ENCODE data around the gene NOS3. TPM values are rescaled to one million over a fixed set of nuclear protein-coding genes. Genes with fewer than 3 reads are reported as not detected.
A peak's percentile ranks its signal among the peaks of the same experiment; 100 is the strongest.

Gene NOS3
- total and polyA plus RNA-seq, 9 of the 15 experiments (the other 6 are each of a cell fraction or from before 2014, with no cell fraction given), result 1.1 to 121 (median 23.6) TPM

DNA sequence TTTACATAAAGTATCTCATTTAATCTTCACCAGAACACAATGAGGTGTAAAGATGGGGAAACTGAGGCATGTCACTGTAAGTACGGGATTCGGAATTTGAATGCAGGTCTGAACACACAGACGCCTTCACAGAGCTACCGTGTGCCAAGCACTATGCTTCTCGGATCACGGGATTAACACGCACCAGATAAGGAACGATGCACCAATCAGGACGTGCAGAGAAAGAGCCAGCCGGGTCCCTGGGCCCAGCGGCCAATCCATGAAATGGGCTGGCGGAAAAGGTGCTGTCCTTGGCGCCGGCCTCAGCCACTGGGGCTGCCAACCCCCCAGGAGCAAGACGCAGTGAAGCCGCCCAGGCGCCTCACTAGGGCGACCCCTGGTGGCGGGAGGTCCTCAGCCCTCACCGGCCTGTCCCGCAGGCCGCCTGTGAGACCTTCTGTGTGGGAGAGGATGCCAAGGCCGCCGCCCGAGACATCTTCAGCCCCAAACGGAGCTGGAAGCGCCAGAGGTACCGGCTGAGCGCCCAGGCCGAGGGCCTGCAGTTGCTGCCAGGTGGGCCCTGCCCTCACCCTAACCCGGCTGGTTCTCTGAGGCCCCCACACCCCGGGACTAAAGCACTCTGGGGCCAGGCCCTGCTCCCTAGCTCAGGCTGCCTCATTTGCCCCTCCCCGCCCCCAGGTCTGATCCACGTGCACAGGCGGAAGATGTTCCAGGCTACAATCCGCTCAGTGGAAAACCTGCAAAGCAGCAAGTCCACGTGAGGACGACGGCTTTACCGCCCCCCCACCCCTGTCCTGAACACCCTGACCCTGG is 17.9 kb downstream of the NOS3 start (continued):
- TF ChIP-seq, protein P1, sequence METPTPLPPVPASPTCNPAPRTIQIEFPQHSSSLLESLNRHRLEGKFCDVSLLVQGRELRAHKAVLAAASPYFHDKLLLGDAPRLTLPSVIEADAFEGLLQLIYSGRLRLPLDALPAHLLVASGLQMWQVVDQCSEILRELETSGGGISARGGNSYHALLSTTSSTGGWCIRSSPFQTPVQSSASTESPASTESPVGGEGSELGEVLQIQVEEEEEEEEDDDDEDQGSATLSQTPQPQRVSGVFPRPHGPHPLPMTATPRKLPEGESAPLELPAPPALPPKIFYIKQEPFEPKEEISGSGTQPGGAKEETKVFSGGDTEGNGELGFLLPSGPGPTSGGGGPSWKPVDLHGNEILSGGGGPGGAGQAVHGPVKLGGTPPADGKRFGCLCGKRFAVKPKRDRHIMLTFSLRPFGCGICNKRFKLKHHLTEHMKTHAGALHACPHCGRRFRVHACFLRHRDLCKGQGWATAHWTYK (CRISPR knock-in tag; IDR thresholded peaks at IDR 0.05), result peak; percentile 84
- TF ChIP-seq ZNF263 (CRISPR knock-in tag; IDR thresholded peaks at IDR 0.05; ENCODE audit: borderline replicate concordance), result no peak; the same call in 1 of the 2 replicates
- TF ChIP-seq ARNT (IDR thresholded peaks at IDR 0.05), result peak; percentile 69 to 89; a peak in 2 of 4 replicates
- TF ChIP-seq HNRNPUL1 (IDR thresholded peaks at IDR 0.05; ENCODE audit: low read length), result no peak
- TF ChIP-seq, protein P2, sequence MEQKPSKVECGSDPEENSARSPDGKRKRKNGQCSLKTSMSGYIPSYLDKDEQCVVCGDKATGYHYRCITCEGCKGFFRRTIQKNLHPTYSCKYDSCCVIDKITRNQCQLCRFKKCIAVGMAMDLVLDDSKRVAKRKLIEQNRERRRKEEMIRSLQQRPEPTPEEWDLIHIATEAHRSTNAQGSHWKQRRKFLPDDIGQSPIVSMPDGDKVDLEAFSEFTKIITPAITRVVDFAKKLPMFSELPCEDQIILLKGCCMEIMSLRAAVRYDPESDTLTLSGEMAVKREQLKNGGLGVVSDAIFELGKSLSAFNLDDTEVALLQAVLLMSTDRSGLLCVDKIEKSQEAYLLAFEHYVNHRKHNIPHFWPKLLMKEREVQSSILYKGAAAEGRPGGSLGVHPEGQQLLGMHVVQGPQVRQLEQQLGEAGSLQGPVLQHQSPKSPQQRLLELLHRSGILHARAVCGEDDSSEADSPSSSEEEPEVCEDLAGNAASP (IDR thresholded peaks at IDR 0.05), result no peak
- TF ChIP-seq, protein P3, sequence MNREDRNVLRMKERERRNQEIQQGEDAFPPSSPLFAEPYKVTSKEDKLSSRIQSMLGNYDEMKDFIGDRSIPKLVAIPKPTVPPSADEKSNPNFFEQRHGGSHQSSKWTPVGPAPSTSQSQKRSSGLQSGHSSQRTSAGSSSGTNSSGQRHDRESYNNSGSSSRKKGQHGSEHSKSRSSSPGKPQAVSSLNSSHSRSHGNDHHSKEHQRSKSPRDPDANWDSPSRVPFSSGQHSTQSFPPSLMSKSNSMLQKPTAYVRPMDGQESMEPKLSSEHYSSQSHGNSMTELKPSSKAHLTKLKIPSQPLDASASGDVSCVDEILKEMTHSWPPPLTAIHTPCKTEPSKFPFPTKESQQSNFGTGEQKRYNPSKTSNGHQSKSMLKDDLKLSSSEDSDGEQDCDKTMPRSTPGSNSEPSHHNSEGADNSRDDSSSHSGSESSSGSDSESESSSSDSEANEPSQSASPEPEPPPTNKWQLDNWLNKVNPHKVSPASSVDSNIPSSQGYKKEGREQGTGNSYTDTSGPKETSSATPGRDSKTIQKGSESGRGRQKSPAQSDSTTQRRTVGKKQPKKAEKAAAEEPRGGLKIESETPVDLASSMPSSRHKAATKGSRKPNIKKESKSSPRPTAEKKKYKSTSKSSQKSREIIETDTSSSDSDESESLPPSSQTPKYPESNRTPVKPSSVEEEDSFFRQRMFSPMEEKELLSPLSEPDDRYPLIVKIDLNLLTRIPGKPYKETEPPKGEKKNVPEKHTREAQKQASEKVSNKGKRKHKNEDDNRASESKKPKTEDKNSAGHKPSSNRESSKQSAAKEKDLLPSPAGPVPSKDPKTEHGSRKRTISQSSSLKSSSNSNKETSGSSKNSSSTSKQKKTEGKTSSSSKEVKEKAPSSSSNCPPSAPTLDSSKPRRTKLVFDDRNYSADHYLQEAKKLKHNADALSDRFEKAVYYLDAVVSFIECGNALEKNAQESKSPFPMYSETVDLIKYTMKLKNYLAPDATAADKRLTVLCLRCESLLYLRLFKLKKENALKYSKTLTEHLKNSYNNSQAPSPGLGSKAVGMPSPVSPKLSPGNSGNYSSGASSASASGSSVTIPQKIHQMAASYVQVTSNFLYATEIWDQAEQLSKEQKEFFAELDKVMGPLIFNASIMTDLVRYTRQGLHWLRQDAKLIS (CRISPR knock-in tag; IDR thresholded peaks at IDR 0.05), result peak; percentile 14
- no peak; the same call in 1 of the 2 replicates for TF ChIP-seq KLF1 (tag; IDR thresholded peaks at IDR 0.05)
- TF ChIP-seq TRIM28 (IDR thresholded peaks at IDR 0.05), result peak; percentile 79
- TF ChIP-seq SAFB (IDR thresholded peaks at IDR 0.05; ENCODE audit: borderline replicate concordance, low read depth, low read length), result peak; percentile 56; the same call in 1 of the 2 replicates
- TF ChIP-seq SMAD3 (CRISPR knock-in tag; conservative IDR thresholded peaks at IDR 0.05), result no peak
- TF ChIP-seq RAD21 (CRISPR knock-in tag; conservative IDR thresholded peaks at IDR 0.05 in 1 of 2, IDR thresholded peaks at IDR 0.05 in 1 of 2), result peak; percentile 64 to 73
- TF ChIP-seq CXXC5 (CRISPR knock-in tag; IDR thresholded peaks at IDR 0.05), result peak; percentile 98
- TF ChIP-seq, protein P4, sequence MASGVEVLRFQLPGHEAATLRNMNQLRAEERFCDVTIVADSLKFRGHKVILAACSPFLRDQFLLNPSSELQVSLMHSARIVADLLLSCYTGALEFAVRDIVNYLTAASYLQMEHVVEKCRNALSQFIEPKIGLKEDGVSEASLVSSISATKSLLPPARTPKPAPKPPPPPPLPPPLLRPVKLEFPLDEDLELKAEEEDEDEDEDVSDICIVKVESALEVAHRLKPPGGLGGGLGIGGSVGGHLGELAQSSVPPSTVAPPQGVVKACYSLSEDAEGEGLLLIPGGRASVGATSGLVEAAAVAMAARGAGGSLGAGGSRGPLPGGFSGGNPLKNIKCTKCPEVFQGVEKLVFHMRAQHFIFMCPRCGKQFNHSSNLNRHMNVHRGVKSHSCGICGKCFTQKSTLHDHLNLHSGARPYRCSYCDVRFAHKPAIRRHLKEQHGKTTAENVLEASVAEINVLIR (CRISPR knock-in tag; IDR thresholded peaks at IDR 0.05), result no peak
- no peak for TF ChIP-seq SMAD2 (IDR thresholded peaks at IDR 0.05; ENCODE audit: low read depth, low read length)
- peak; percentile 99 for TF ChIP-seq SMARCA5 (IDR thresholded peaks at IDR 0.05)
- TF ChIP-seq GTF2E2 (tag; IDR thresholded peaks at IDR 0.05), result no peak
- TF ChIP-seq, protein P5, sequence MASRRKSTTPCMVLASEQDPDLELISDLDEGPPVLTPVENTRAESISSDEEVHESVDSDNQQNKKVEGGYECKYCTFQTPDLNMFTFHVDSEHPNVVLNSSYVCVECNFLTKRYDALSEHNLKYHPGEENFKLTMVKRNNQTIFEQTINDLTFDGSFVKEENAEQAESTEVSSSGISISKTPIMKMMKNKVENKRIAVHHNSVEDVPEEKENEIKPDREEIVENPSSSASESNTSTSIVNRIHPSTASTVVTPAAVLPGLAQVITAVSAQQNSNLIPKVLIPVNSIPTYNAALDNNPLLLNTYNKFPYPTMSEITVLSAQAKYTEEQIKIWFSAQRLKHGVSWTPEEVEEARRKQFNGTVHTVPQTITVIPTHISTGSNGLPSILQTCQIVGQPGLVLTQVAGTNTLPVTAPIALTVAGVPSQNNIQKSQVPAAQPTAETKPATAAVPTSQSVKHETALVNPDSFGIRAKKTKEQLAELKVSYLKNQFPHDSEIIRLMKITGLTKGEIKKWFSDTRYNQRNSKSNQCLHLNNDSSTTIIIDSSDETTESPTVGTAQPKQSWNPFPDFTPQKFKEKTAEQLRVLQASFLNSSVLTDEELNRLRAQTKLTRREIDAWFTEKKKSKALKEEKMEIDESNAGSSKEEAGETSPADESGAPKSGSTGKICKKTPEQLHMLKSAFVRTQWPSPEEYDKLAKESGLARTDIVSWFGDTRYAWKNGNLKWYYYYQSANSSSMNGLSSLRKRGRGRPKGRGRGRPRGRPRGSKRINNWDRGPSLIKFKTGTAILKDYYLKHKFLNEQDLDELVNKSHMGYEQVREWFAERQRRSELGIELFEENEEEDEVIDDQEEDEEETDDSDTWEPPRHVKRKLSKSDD (conservative IDR thresholded peaks at IDR 0.05; ENCODE audit: low read length), result 0 out of 2 replicates have a peak, but pooled peaks have one; percentile 51

Data from K562 (cell line).